NCI-H2196 treated with DMSO at 0.1 percent for 48 hours (cell line): ENCODE results near the gene CEND1.
A peak's percentile ranks its signal among the peaks of the same experiment; 100 is the strongest.

Source experiments
- DNase-seq: peaks from one replicate; lab custom pipeline; 2025; ENCODE audit not compliant: unreplicated experiment; lab: John Stamatoyannopoulos, UW

The CEND1 gene

GRCh38 chr11:813072-813455, 23.2 kb upstream of the CEND1 start:
- DNase-seq: no peak

- no peak for DNase-seq
Measured at GRCh38 chr11:812390-812789, 22.5 kb upstream of the CEND1 start.

GRCh38 chr11:811446-812245, 21.8 kb upstream of the CEND1 start:
- no peak for DNase-seq

GRCh38 chr11:810040-810567, 20.2 kb upstream of the CEND1 start:
- DNase-seq: no peak

- DNase-seq: peak; percentile 92
Measured at GRCh38 chr11:809287-810039, 19.6 kb upstream of the CEND1 start, which contains the start of gene RPLP2. TSS of gene RPLP2 (plus strand) at chr11:809967. CDS start at chr11:810235, 268 bp downstream.

GRCh38 chr11:808427-809286, 18.8 kb upstream of the CEND1 start:
- DNase-seq: no peak

GRCh38 chr11:804599-804964, 14.7 kb upstream of the CEND1 start:
- no peak for DNase-seq

GRCh38 chr11:803770-804598, 14.1 kb upstream of the CEND1 start:
- DNase-seq: no peak

GRCh38 chr11:803467-803742, 13.5 kb upstream of the CEND1 start:
- DNase-seq: no peak

- DNase-seq: no peak
Measured at GRCh38 chr11:802693-803466, 13.0 kb upstream of the CEND1 start.

GRCh38 chr11:802018-802617, 12.2 kb upstream of the CEND1 start:
- no peak for DNase-seq

GRCh38 chr11:801097-801780, 11.3 kb upstream of the CEND1 start:
- DNase-seq: no peak

GRCh38 chr11:800473-800872, 10.6 kb upstream of the CEND1 start:
- DNase-seq: no peak

- DNase-seq: no peak
Measured at GRCh38 chr11:799641-800316, 9.9 kb upstream of the CEND1 start.

- DNase-seq: peak; percentile 59
Measured at GRCh38 chr11:798093-798713, 8.3 kb upstream of the CEND1 start, which contains the start of gene SLC25A22. TSS of gene SLC25A22 (minus strand) at chr11:798281. CDS start at chr11:795006, 3,275 bp downstream.

- DNase-seq: peak; percentile 64
Measured at GRCh38 chr11:797296-798092, 7.6 kb upstream of the CEND1 start.
